Gastrocnemius medialis (tissue), 4 donors: Measurements from ENCODE around the gene APOL4. TPM values are rescaled to one million over a fixed set of nuclear protein-coding genes. Genes with fewer than 3 reads are reported as not detected.

Experiments
- ATAC-seq, 2 donors: fragments of 150-250 bp; one replicate each; pipeline ENCODE4 v1.9.1; 2016
- DNase-seq, 2 donors: peaks; one replicate each; pipeline ENCODE4 v3.0.0-alpha.2; 2019
- H3K27ac ChIP-seq, 4 donors: fragments of 200-600 bp; sonication (generic); 1 replicate in 1 of 4; 2 replicates in 3 of 4; pipeline ENCODE4 v1.5.1; 2016 to 2018; ENCODE audit warnings: mild to moderate bottlenecking in 2 of 4, moderate library complexity in 1 of 4
- H3K27me3 ChIP-seq, 3 donors: fragments of 200-600 bp; sonication (generic) in 2 of 3; 1 replicate in 1 of 3; 2 replicates in 2 of 3; pipeline versions ENCODE4 v1.5.1 to v1.6.0; 2016 to 2019; ENCODE audit warnings: mild to moderate bottlenecking in 1 of 3, moderate library complexity in 1 of 3
- H3K36me3 ChIP-seq, 2 donors: fragments of 200-600 bp; sonication (generic) in 1 of 2; one replicate each; pipeline ENCODE4 v1.5.1; 2017 to 2018
- H3K4me1 ChIP-seq, 2 donors: fragments of 200-600 bp; sonication (generic) in 1 of 2; one replicate each; pipeline ENCODE4 v1.5.1; 2016 to 2017; ENCODE audit warnings: mild to moderate bottlenecking in 2 of 2
- H3K4me3 ChIP-seq, 4 donors: fragments of 200-600 bp; sonication (generic) in 3 of 4; 1 replicate in 1 of 4; 2 replicates in 3 of 4; pipeline ENCODE4 v1.5.1; 2016 to 2019; ENCODE audit warnings: mild to moderate bottlenecking in 2 of 4
- H3K9me3 ChIP-seq, 3 donors: fragments of 200-600 bp; sonication (generic) in 2 of 3; 1 replicate in 1 of 3; 2 replicates in 2 of 3; pipeline ENCODE4 v1.5.1; 2016 to 2019
- CTCF ChIP-seq, 5 experiments: fragments of 450-650 bp in 3 of 5; fragments of 200-600 bp in 2 of 5; sonication (generic) in 2 of 5; IDR thresholded peaks in 4 of 5; conservative IDR thresholded peaks in 1 of 5; 1 replicate in 4 of 5; 2 replicates in 1 of 5; pipeline ENCODE4 v1.5.1; 2016 to 2019; ENCODE audit warnings: antibody characterized with exemption in 5 of 5, mild to moderate bottlenecking in 3 of 5, moderate library complexity in 3 of 5
- POLR2A ChIP-seq, 2 donors: fragments of 450-650 bp; IDR thresholded peaks; one replicate each; pipeline ENCODE4 v1.6.1; 2017; ENCODE audit warnings: antibody characterized with exemption in 2 of 2, mild to moderate bottlenecking in 2 of 2, moderate library complexity in 2 of 2
- in situ Hi-C, 4 donors: fragments of 200-750 bp; cut with MboI; loops; one replicate each; pipeline versions ENCODE4 v1.15.0 to v1.8.0; 2017; ENCODE audit warnings: low sequenced_read_pairs in 4 of 4
- intact Hi-C: fragments of 100-400 bp; cut with DNase I; formaldehyde crosslinking; loops from one replicate; pipeline ENCODE4 v1.15.1; 2023; ENCODE audit warnings: low total_unique reads
- total RNA-seq, 4 donors: library from RNA; depleted of rRNA; stranded (reverse); fragments of >200 nt; gene quantifications; one replicate each; pipeline versions ENCODE4 v1.1.0 to v1.2.3, GENCODE V29; 2016

Gene APOL4
- total RNA-seq, 4 donors from 2014 or later = 1.5 to 2.3 (median 2.0) TPM; not detected in 1

GRCh38 chr22:36184433-36185025 is 17.1 kb downstream of the APOL4 start:
- Histone ChIP-seq H3K36me3 (no peaks in the 10 kb centered on the region), H3K4me3 (no peak overlapping the region), H3K27me3 (no peaks in the 10 kb centered on the region), H3K9me3 (no peaks in the 10 kb centered on the region), H3K4me1 (peaks cover 0 to 5% of the 10 kb centered on the region in 2 donors), H3K27ac (no peak overlapping the region)
- in situ Hi-C loops = loop anchor here in 2 of 4 donors (5.0 to 10.0 kb wide), 2 partner anchors 42 to 50 kb away; no protein-coding TSS in a partner anchor
- ATAC-seq (no peak), DNase-seq (no peak)
- intact Hi-C loops = no loop called here
- no peak for TF ChIP-seq POLR2A (IDR thresholded peaks at IDR 0.05)
- no peak for TF ChIP-seq CTCF (IDR thresholded peaks at IDR 0.05 in 4 of 5, conservative IDR thresholded peaks at IDR 0.05 in 1 of 5)

- TF ChIP-seq CTCF (IDR thresholded peaks at IDR 0.05 in 4 of 5, conservative IDR thresholded peaks at IDR 0.05 in 1 of 5) = no peak
- no peak for TF ChIP-seq POLR2A (IDR thresholded peaks at IDR 0.05)
- ATAC-seq = no peak
- H3K36me3 ChIP-seq = no peaks in the 10 kb centered on the region
- in situ Hi-C loops = loop anchor here in 2 of 4 donors (5.0 to 10.0 kb wide), 2 partner anchors 41 to 49 kb away; no protein-coding TSS in a partner anchor
- H3K4me1 ChIP-seq = peaks cover 0 to 5% of the 10 kb centered on the region in 2 donors
- no peak for DNase-seq
- intact Hi-C loops = no loop called here
- H3K27ac ChIP-seq = no peak overlapping the region
- no peak overlapping the region for H3K4me3 ChIP-seq
- no peaks in the 10 kb centered on the region for H3K9me3 ChIP-seq
- no peaks in the 10 kb centered on the region for H3K27me3 ChIP-seq
Observed at GRCh38 chr22:36183446-36183845, 18.2 kb downstream of the APOL4 start.

GRCh38 chr22:36182857-36183256 is 18.8 kb downstream of the APOL4 start:
- intact Hi-C loops = no loop called here
- no peaks in the 10 kb centered on the region for H3K27me3 ChIP-seq
- ATAC-seq = no peak

GRCh38 chr22:36182056-36182455 is 19.6 kb downstream of the APOL4 start:
- intact Hi-C loops (no loop called here), in situ Hi-C loops (loop anchor here in 2 of 4 donors (5.0 to 10.0 kb wide), 2 partner anchors 40 to 47 kb away; no protein-coding TSS in a partner anchor)
- no peak for TF ChIP-seq CTCF (IDR thresholded peaks at IDR 0.05 in 4 of 5, conservative IDR thresholded peaks at IDR 0.05 in 1 of 5)
- no peak for TF ChIP-seq POLR2A (IDR thresholded peaks at IDR 0.05)
- DNase-seq (no peak), ATAC-seq (no peak)
- H3K36me3 ChIP-seq = no peaks in the 10 kb centered on the region
- no peaks in the 10 kb centered on the region for H3K27me3 ChIP-seq
- H3K27ac ChIP-seq = no peak overlapping the region
- H3K4me3 ChIP-seq = no peak overlapping the region
- H3K9me3 ChIP-seq = no peaks in the 10 kb centered on the region
- H3K4me1 ChIP-seq = peaks cover 0 to 5% of the 10 kb centered on the region in 2 donors

More at GRCh38 chr22:36182857-36183256, 18.8 kb downstream of the APOL4 start:
- Histone ChIP-seq H3K4me1 (peaks cover 0 to 5% of the 10 kb centered on the region in 2 donors), H3K36me3 (no peaks in the 10 kb centered on the region), H3K4me3 (no peak overlapping the region), H3K27ac (no peak overlapping the region), H3K9me3 (no peaks in the 10 kb centered on the region)
- in situ Hi-C loops = loop anchor here in 2 of 4 donors (5.0 to 10.0 kb wide), 2 partner anchors 41 to 48 kb away; no protein-coding TSS in a partner anchor
- TF ChIP-seq CTCF (IDR thresholded peaks at IDR 0.05 in 4 of 5, conservative IDR thresholded peaks at IDR 0.05 in 1 of 5) = no peak
- TF ChIP-seq POLR2A (IDR thresholded peaks at IDR 0.05) = no peak
- DNase-seq = no peak
